ENCODE results near the gene CDK1. TPM values are rescaled to one million over a fixed set of nuclear protein-coding genes. Genes with fewer than 3 reads are reported as not detected.

The CDK1 gene
- total RNA-seq, 2 experiments from 2014 or later: 0.75 to 1.1 TPM

DNA sequence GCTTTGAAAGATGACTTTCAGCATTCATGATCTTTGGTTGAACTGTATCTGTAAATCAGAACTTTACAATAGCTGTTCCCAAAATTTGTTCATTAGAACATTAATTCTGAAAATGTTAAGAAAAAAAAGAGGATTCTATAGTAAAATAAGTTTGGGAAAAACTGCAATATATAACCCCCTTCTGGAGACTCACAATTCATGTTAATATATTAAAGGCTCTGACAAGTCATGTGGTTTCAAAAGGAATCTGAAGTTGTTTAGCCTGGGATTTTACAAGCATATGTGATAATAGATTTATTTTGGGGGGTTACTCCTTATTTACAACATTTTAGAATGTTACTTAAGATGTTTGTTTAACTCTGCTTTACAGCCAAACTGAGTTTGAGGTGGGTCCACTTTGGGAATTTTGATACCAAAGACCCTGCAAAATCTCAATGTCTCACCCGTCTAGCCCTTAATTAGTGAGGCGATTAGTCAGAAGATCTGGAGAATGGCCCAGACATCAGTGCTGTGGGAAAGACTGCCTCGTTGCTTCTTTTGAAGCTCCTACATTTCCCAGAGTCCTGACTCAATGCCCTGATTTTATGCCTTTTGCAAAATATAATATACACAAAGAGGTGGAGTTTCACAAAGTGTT, 40.0 kb downstream of the CDK1 start:
- Histone ChIP-seq H3K4me1 (ENCODE audit: insufficient read depth, low read length) (no peaks in the 10 kb centered on the region), H3K4me3 (ENCODE audit: low read length) (no peak overlapping the region), H3K36me3 (ENCODE audit: insufficient read depth, low read length) (no peaks in the 10 kb centered on the region), H3K27ac (ENCODE audit: low read depth in 1 of 2, low read length in 2 of 2) (no peak overlapping the region), H3K9me3 (ENCODE audit: control insufficient read depth in 1 of 2, insufficient read depth in 1 of 2, low read length in 2 of 2) (no peaks in the 10 kb centered on the region), H3K27me3 (ENCODE audit: control insufficient read depth in 1 of 2, insufficient read depth in 2 of 2, low read length in 2 of 2) (no peaks in the 10 kb centered on the region)
- H3K27ac Mint-ChIP-seq: no peak overlapping the region
- H3K4me1 Mint-ChIP-seq (ENCODE audit: low read depth): no peaks in the 10 kb centered on the region
- no peaks in the 10 kb centered on the region for H3K36me3 Mint-ChIP-seq (ENCODE audit: low read depth)
- CTCF ChIA-PET: no interaction called here
- H3K27me3 Mint-ChIP-seq: no peaks in the 10 kb centered on the region
- no peak overlapping the region for H3K4me3 Mint-ChIP-seq
- ATAC-seq (ENCODE audit: poor library complexity) (no peak), DNase-seq (no peak)
- POLR2A ChIA-PET: no interaction called here
- intact Hi-C loops (cut with DNase I, micrococcal nuclease): loop anchor here (5.0 to 10.0 kb wide), 2 partner anchors 914 to 1017 kb away; no protein-coding TSS in a partner anchor
- TF ChIP-seq, protein P1, sequence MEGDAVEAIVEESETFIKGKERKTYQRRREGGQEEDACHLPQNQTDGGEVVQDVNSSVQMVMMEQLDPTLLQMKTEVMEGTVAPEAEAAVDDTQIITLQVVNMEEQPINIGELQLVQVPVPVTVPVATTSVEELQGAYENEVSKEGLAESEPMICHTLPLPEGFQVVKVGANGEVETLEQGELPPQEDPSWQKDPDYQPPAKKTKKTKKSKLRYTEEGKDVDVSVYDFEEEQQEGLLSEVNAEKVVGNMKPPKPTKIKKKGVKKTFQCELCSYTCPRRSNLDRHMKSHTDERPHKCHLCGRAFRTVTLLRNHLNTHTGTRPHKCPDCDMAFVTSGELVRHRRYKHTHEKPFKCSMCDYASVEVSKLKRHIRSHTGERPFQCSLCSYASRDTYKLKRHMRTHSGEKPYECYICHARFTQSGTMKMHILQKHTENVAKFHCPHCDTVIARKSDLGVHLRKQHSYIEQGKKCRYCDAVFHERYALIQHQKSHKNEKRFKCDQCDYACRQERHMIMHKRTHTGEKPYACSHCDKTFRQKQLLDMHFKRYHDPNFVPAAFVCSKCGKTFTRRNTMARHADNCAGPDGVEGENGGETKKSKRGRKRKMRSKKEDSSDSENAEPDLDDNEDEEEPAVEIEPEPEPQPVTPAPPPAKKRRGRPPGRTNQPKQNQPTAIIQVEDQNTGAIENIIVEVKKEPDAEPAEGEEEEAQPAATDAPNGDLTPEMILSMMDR (IDR thresholded peaks at IDR 0.05): no peak
- no peaks in the 10 kb centered on the region for H3K9me3 Mint-ChIP-seq

DNA sequence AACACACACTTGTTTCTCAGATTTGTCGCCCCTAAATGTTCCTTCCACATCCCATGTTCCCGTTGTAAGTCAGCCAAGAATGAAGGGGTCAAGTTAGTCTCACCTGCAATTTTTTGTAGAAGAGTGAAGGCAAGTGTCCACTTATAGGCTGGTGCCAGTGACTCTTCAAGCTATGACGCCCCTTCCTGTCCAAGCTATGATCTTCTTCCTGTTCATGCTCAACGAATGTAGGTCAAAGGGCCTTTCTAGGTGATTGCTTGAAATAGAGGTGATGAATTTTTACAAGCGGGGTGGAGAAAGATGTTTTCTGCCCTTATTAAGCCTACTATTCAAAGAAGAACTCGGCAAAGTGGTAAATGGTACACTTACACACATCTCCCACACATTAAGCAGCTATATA, 41.0 kb downstream of the CDK1 start:
- H3K27me3 Mint-ChIP-seq: no peaks in the 10 kb centered on the region
- H3K4me1 Mint-ChIP-seq (ENCODE audit: low read depth): no peaks in the 10 kb centered on the region
- Histone ChIP-seq H3K27ac (ENCODE audit: low read depth in 1 of 2, low read length in 2 of 2) (no peak overlapping the region), H3K4me1 (ENCODE audit: insufficient read depth, low read length) (no peaks in the 10 kb centered on the region), H3K4me3 (ENCODE audit: low read length) (no peak overlapping the region), H3K27me3 (ENCODE audit: control insufficient read depth in 1 of 2, insufficient read depth in 2 of 2, low read length in 2 of 2) (no peaks in the 10 kb centered on the region), H3K9me3 (ENCODE audit: control insufficient read depth in 1 of 2, insufficient read depth in 1 of 2, low read length in 2 of 2) (no peaks in the 10 kb centered on the region), H3K36me3 (ENCODE audit: insufficient read depth, low read length) (no peaks in the 10 kb centered on the region)
- H3K4me3 Mint-ChIP-seq: no peak overlapping the region
- H3K36me3 Mint-ChIP-seq (ENCODE audit: low read depth): no peaks in the 10 kb centered on the region
- H3K27ac Mint-ChIP-seq: no peak overlapping the region
- ChIA-PET CTCF (interaction anchor here (1.7 kb wide), 1 partner anchor 10 kb away, joined by 4 read pairs; no protein-coding TSS in a partner anchor), POLR2A (no interaction called here)
- ATAC-seq (ENCODE audit: poor library complexity) (no peak), DNase-seq (no peak)
- intact Hi-C loops (cut with DNase I, micrococcal nuclease): loop anchor here (5.0 to 10.0 kb wide), 2 partner anchors 913 to 1016 kb away; no protein-coding TSS in a partner anchor
- TF ChIP-seq, protein P1 (IDR thresholded peaks at IDR 0.05): no peak
- no peaks in the 10 kb centered on the region for H3K9me3 Mint-ChIP-seq

DNA sequence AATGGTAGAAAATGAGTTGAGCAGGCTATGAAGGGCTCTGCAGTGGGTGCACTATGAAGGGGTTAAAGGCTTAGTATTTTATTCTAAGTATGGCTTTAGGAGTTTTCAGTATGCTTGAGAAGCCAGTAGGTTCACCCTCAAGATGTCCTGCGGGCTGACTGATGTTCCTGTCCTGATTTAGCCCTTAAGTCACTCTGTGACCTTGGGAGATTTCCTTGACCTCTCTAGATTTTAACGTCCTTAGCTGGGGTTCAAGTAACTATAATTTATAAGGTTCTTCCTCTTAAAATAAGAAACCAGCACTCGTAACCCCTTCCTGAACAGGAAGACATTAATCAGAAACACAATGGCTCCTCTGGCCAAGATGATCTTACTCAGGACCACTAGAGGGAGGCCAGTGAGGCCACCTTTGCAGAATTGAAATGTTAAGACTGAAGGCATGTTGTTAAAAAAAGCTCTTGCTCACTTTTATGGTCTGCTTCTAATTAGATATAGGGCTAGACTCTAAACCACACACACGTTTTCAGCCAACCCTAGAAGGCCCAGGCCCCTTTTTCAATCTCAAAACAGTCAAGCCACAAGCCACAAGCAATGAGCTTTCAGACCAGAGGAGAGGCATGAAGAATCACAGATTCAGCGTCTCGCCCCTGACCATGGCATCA, 41.9 kb downstream of the CDK1 start:
- H3K27ac ChIP-seq (ENCODE audit: low read depth in 1 of 2, low read length in 2 of 2): no peak overlapping the region
- TF ChIP-seq, protein P1 (IDR thresholded peaks at IDR 0.05): no peak
- no peak overlapping the region for H3K27ac Mint-ChIP-seq
- H3K36me3 Mint-ChIP-seq (ENCODE audit: low read depth): no peaks in the 10 kb centered on the region
- H3K4me1 ChIP-seq (ENCODE audit: insufficient read depth, low read length): no peaks in the 10 kb centered on the region
- no peaks in the 10 kb centered on the region for H3K9me3 Mint-ChIP-seq
- no peak overlapping the region for H3K4me3 ChIP-seq (ENCODE audit: low read length)
- H3K4me3 Mint-ChIP-seq: no peak overlapping the region
- no peaks in the 10 kb centered on the region for H3K9me3 ChIP-seq (ENCODE audit: control insufficient read depth in 1 of 2, insufficient read depth in 1 of 2, low read length in 2 of 2)
- POLR2A ChIA-PET: interaction anchor here (1.1 kb wide), 1 partner anchor 9 kb away, joined by 3 read pairs; no protein-coding TSS in a partner anchor
- no peaks in the 10 kb centered on the region for H3K4me1 Mint-ChIP-seq (ENCODE audit: low read depth)
- ATAC-seq (ENCODE audit: poor library complexity) (no peak), DNase-seq (no peak)
- no peaks in the 10 kb centered on the region for H3K36me3 ChIP-seq (ENCODE audit: insufficient read depth, low read length)
- intact Hi-C loops (cut with DNase I, micrococcal nuclease): no loop called here
- no peaks in the 10 kb centered on the region for H3K27me3 Mint-ChIP-seq
- CTCF ChIA-PET: interaction anchor here (1.7 kb wide), 1 partner anchor 11 kb away, joined by 4 read pairs; no protein-coding TSS in a partner anchor
- no peaks in the 10 kb centered on the region for H3K27me3 ChIP-seq (ENCODE audit: control insufficient read depth in 1 of 2, insufficient read depth in 2 of 2, low read length in 2 of 2)

Data from CD4-positive, alpha-beta T cell (primary cell).